Activated T-cell treated with anti-CD3 and anti-CD28 coated beads, Interleukin-2, amount 50 U/mL, for 4 hours (primary cell): ENCODE measurements around the gene RUNX3. TPM values are rescaled to one million over a fixed set of nuclear protein-coding genes. Genes with fewer than 3 reads are reported as not detected.

Experiments
- ATAC-seq, 2 donors: fragments of 200-7000 bp; cut with Tn5 transposase; one replicate each; pipeline ENCODE4 v1.10.0; 2021
- DNase-seq: peaks from one replicate; pipeline ENCODE4 v3.0.0-alpha.2; 2020
- H3K27me3 Mint-ChIP-seq: one replicate; pipeline ENCODE4 v1.8.0; 2021; ENCODE audit warnings: low read depth, mixed read lengths
- H3K36me3 Mint-ChIP-seq: one replicate; pipeline ENCODE4 v1.8.0; 2022; ENCODE audit warnings: mixed read lengths; ENCODE audit not compliant: insufficient read depth
- H3K4me1 Mint-ChIP-seq: one replicate; pipeline ENCODE4 v1.8.0; 2021; ENCODE audit warnings: low read depth, mixed read lengths
- H3K4me3 Mint-ChIP-seq: one replicate; pipeline ENCODE4 v1.8.0; 2021; ENCODE audit warnings: mild to moderate bottlenecking, moderate library complexity, mixed read lengths
- H3K9me3 Mint-ChIP-seq: one replicate; pipeline ENCODE4 v1.8.0; 2021; ENCODE audit warnings: mixed read lengths
- total RNA-seq, 3 donors: library from RNA; stranded (reverse); gene quantifications; one replicate each; pipeline ENCODE4 v1.2.1, GENCODE V29; 2021

Gene RUNX3
- total RNA-seq, 3 donors from 2014 or later: 236 to 264 (median 258) TPM

GRCh38 chr1:24957808-24958752, 28.0 kb upstream of the RUNX3 start:
- ATAC-seq: no peak
- Mint-ChIP-seq H3K4me3 (peak overlapping the region; percentile 17), H3K27me3 (no peaks in the 10 kb centered on the region), H3K4me1 (peaks cover 71% of the 10 kb centered on the region), H3K9me3 (no peaks in the 10 kb centered on the region), H3K36me3 (peaks cover 12% of the 10 kb centered on the region)
- no peak for DNase-seq

DNA sequence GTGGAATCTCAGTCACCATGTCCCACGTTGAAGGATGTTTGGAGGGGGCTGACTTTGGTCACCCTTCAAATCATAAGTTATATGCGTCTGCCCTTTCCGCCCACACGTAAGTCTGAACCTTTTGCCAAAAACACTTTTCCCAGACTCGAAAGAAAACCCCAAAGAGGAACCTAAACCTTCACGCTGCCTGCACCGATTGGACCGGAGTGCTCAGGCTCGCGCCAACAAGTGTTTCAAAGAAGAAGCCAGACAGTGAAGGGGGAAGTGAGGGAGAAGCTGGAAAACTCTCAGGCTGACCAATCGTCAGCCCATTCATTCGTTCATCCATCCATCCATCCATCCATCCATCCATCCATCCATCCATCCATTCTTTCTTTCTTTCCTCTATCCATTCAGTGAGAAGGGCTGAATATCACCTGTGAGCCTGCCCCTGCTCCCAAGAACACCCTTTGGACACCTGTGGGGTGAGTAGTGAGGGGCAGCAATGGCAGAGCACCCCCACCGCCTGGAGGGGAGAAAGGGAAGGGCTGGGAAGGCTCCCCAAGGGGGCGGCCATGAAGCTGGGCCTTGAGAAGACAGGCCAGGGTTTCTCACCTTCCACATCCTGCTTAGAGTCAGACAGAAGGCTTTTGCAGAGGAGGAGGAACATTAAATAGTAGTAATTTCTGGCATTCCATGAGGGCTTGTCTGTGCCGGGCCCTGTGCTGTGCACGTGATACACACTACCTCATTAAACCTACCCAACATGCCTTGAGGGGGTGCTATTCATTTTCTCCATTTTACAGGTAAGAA, 27.1 kb upstream of the RUNX3 start:
- peaks cover 11% of the 10 kb centered on the region for H3K36me3 Mint-ChIP-seq
- DNase-seq (no peak), ATAC-seq (no peak)
- H3K9me3 Mint-ChIP-seq: no peaks in the 10 kb centered on the region
- peak overlapping the region; percentile 29 for H3K4me3 Mint-ChIP-seq
- peaks cover 71% of the 10 kb centered on the region for H3K4me1 Mint-ChIP-seq
- H3K27me3 Mint-ChIP-seq: no peaks in the 10 kb centered on the region

DNA sequence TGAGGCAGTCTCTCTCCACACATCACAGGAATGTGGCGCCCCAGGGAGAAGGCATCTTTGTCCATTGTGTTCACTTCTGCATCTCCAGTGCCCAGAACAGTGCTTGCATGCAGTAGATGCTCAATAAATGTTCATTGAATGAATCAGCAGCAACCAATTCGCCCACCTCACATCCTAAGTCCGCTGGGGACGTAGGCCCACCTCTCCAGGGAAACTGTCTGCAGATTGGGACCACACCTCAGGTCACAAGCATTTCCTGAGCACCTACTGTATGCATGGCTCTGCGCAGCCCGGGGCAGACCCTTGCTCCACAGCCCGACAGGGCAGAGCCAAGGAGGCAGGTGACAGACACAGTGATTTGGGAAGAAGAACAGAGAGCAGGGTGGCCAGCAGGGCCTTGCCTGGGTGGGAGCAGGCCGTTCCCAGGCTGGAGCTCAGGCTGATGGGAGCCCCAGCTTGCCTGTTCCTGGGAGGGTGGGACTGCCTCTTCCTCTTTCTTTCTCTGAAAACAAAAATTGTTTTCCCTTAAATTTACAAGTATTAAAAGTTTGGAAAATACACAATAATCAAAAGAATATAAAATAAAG, 25.8 kb upstream of the RUNX3 start:
- H3K27me3 Mint-ChIP-seq: no peaks in the 10 kb centered on the region
- DNase-seq (no peak), ATAC-seq (no peak)
- peak overlapping the region; percentile 56 for H3K4me3 Mint-ChIP-seq
- H3K4me1 Mint-ChIP-seq: peaks cover 72% of the 10 kb centered on the region
- H3K9me3 Mint-ChIP-seq: no peaks in the 10 kb centered on the region
- peaks cover 10% of the 10 kb centered on the region for H3K36me3 Mint-ChIP-seq

DNA sequence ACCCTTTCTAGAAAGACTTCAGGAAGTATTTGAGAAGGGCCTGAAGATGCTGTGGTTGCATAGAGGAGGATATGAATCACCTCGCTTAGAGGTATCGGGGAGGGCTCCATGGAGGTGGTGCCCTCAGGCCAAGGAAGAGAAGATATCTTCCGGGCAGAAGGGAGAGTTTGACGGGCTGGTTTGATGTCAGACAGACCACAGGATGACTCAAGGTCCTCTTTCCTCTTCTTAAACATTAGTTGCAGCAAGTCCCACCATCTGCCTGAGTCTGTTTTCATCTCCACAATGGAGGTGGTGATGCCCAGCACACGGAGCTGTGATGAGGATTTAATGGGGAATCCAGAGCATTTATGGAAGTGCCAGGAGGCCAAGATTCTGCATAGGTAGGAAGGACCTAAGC, 25.1 kb upstream of the RUNX3 start:
- H3K9me3 Mint-ChIP-seq: no peaks in the 10 kb centered on the region
- peaks cover 10% of the 10 kb centered on the region for H3K36me3 Mint-ChIP-seq
- peaks cover 73% of the 10 kb centered on the region for H3K4me1 Mint-ChIP-seq
- peak; percentile 93 to 97 for ATAC-seq
- H3K27me3 Mint-ChIP-seq: no peaks in the 10 kb centered on the region
- peak; percentile 67 for DNase-seq
- peak overlapping the region; percentile 56 for H3K4me3 Mint-ChIP-seq

GRCh38 chr1:24954631-24955030, 24.6 kb upstream of the RUNX3 start:
- Mint-ChIP-seq H3K36me3 (peaks cover 10% of the 10 kb centered on the region), H3K4me3 (peak overlapping the region; percentile 56), H3K9me3 (no peaks in the 10 kb centered on the region), H3K27me3 (no peaks in the 10 kb centered on the region), H3K4me1 (peaks cover 69% of the 10 kb centered on the region)
- ATAC-seq (peak; percentile 19 to 26), DNase-seq (no peak)

GRCh38 chr1:24954022-24954421, 23.9 kb upstream of the RUNX3 start:
- DNase-seq (no peak), ATAC-seq (no peak)
- H3K4me1 Mint-ChIP-seq: peaks cover 69% of the 10 kb centered on the region
- peaks cover 10% of the 10 kb centered on the region for H3K36me3 Mint-ChIP-seq
- H3K27me3 Mint-ChIP-seq: no peaks in the 10 kb centered on the region
- H3K4me3 Mint-ChIP-seq: no peak overlapping the region
- no peaks in the 10 kb centered on the region for H3K9me3 Mint-ChIP-seq

DNA sequence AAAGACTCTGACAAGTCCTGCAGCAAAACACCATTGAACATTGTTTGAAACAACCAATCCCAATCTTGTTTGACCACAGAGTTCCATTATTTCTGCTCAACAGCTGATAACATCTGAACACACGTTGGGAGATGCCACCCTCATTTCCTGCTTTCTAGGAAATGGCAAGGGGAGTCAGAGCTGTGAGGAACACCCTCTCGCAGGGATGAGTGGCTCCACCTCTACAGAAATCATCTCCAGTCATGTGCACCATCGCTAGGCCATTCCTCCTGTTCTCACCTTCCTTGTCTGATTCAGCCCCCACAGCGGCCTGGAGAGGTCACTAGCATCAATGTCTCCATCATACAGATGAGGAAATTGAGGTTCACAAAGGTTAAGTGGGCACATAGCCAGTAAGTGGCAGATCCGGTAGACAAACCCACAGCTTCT, 22.4 kb upstream of the RUNX3 start:
- Mint-ChIP-seq H3K27me3 (no peaks in the 10 kb centered on the region), H3K36me3 (peaks cover 10% of the 10 kb centered on the region), H3K4me1 (peaks cover 62% of the 10 kb centered on the region), H3K9me3 (no peaks in the 10 kb centered on the region), H3K4me3 (no peak overlapping the region)
- DNase-seq: no peak
- no peak for ATAC-seq

DNA sequence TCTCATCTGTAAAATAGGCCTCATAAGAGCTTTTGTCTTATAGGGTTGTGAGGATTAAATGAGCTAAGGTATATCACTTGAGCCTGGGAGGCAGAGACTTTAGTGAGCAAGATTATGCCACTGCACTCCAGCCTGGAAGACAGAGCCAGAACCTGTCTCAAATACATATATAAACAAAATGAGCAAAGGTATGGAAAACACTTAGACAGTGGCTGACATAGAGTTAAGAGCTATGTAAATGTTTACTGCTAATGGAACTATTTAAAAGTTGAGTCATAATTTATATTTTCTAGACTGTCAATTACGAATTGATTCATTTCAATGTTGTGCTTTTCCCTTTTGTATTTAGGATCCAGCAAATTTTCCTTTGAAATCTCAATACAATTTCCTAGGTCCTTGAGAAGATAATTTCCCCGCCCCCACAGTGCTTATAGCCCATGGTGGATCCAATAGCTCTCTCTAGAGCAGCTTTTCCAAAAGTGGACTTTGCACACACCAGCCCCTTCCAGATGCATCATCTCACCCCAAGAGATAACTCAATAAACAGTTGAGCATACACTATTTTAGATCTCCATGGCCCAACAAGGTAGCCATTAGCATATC, 21.8 kb upstream of the RUNX3 start:
- DNase-seq (no peak), ATAC-seq (no peak)
- H3K4me3 Mint-ChIP-seq: no peak overlapping the region
- H3K9me3 Mint-ChIP-seq: no peaks in the 10 kb centered on the region
- H3K27me3 Mint-ChIP-seq: no peaks in the 10 kb centered on the region
- peaks cover 10% of the 10 kb centered on the region for H3K36me3 Mint-ChIP-seq
- H3K4me1 Mint-ChIP-seq: peaks cover 61% of the 10 kb centered on the region

DNA sequence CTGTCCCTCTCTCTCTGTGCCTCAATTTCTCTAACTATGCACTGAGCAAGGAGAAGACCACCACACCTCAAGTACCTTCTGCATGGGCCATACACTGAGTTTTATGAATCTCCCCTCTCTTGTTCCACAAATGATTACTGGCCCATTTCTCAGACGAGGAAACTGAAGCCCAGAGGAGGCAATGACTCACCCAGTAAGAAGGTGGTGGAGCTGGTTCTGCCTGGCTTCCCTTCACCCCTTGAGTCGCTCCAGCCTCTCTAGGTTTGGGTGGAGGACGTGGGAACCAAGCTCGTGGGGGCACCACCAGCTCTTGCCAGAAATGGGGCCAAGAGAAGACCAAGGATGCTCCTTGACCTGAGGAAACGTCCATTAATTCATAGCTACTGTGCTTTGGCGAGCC, 21.3 kb upstream of the RUNX3 start:
- no peaks in the 10 kb centered on the region for H3K9me3 Mint-ChIP-seq
- no peak overlapping the region for H3K4me3 Mint-ChIP-seq
- DNase-seq (no peak), ATAC-seq (no peak)
- H3K27me3 Mint-ChIP-seq: no peaks in the 10 kb centered on the region
- peaks cover 57% of the 10 kb centered on the region for H3K4me1 Mint-ChIP-seq
- H3K36me3 Mint-ChIP-seq: peaks cover 10% of the 10 kb centered on the region

DNA sequence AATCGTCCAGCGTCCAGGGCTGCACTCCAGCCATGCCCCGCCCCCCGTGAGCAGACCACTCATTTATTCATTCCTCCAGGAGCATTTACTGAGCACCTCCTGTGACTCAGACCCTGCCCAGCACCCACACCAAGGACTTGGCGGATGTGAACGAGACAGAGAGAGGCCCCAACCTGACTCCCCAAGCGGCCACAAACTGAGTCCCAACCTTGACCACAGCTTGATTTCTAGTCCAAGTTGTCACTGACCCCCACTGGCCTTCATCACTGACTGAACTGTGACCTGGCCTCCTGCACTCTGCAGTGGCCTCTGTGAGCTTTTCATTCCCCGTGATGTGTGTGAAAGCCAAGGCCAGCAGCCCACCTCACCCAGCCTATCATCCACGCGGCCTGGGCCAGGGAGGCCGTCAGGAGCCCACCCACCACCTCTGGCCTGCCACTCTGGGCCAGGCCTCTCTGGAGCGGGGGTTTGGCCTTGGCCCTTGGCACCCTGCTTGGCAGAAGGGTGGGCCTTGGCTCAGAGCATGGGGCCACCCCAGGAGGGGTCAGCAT, 19.3 kb upstream of the RUNX3 start:
- Mint-ChIP-seq H3K4me1 (peaks cover 42% of the 10 kb centered on the region), H3K36me3 (peaks cover 6% of the 10 kb centered on the region), H3K27me3 (no peaks in the 10 kb centered on the region), H3K9me3 (no peaks in the 10 kb centered on the region), H3K4me3 (no peak overlapping the region)
- DNase-seq (no peak), ATAC-seq (no peak)

GRCh38 chr1:24948079-24948827, 18.2 kb upstream of the RUNX3 start:
- DNase-seq (no peak), ATAC-seq (no peak)
- Mint-ChIP-seq H3K4me3 (no peak overlapping the region), H3K27me3 (no peaks in the 10 kb centered on the region), H3K9me3 (no peaks in the 10 kb centered on the region), H3K36me3 (peaks cover 1% of the 10 kb centered on the region), H3K4me1 (peaks cover 35% of the 10 kb centered on the region)

DNA sequence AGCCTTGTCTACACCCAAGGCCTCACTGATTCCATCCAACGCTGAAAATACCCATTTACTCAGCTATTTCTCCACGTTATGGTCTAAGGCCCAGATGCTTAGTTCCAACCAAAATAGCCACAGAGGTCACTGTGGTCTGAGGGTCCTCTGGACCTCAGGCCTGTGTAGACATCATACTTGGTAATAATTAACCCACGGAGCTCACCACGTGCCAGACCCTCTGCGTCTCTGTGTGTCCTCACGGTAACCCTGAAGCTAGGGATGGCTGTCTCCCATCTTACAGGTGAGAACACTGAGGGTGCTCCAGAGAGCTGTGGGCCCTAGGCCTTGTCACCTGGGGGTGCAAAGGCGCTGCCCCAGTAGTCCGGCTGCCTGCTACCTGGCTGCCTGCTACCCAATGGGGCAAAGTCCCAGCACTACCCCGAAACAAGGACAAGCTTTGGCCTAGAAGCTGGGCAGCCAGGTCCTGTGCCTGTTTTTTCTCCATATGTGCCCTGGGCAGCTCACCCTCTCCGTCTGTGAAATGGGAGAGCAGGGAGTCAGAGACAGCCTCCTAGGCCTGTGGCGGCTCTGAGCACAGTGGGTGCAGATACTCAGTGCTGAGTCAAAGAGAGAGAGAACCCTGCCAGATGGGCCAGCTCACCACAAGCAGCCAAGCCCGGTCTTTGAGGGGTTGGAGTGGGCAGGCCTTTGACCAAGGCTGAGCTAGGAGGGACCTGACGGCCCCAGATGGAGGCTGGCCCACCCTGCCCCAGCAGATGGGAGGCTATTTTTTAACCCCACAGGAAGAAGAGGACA, 17.0 kb upstream of the RUNX3 start:
- ATAC-seq: peak; percentile 62 to 63
- Mint-ChIP-seq H3K36me3 (no peaks in the 10 kb centered on the region), H3K4me3 (no peak overlapping the region), H3K27me3 (no peaks in the 10 kb centered on the region), H3K4me1 (peaks cover 26% of the 10 kb centered on the region), H3K9me3 (no peaks in the 10 kb centered on the region)
- DNase-seq: no peak
